Measurements from ENCODE around the gene FOXL1.

FOXL1 gene

DNA sequence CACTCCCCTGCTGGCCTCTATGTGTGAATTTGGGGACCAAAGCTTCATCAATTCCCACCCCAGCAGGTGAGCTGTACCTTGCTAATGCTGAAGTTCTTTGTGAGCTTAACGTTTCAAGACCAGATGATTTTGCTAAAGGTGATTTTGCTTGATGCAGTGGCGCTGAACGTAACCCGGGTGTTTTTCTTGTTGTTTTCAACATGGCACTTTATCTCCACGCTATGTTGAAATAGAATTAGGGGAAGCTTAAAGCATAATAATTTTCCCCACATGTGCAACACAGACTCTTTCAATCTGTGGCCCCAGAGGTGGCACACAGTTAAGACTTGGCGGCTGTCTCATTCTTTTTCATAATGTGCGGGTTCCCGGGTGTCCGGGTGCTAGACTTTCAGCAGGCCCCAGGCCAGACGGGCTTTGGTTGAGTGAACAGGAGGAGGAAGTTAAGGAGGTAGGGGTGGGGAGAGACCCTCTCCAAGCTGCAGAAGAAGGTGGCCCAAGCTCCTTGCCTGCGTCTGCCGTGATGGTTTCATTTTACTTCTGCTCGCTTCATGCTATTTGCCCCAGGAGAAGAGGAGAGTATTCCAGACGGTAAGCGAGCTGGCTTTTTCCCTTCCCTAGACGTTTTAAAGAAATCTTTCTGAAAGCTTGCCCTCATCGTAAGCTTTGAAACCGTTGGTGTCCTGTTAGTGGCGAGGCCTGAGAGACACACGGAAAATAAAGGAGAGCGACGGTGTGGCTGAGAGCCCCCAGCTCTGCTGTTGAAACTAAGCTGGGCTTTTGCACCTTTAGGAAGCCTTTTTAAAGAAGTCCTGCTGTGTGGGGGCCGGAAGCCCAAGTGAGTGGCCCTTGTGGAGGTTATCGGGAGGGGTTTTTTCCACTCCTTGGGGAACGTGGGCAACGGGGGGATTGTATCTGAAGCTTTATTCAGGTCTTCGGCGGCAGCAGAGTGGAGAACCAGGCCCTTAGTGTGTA, 7.5 kb upstream of the FOXL1 start:
- TF ChIP-seq SIN3A (IDR thresholded peaks at IDR 0.05; ENCODE audit: borderline replicate concordance, insufficient read depth, low read length) = no peak
- no peak for TF ChIP-seq REST (IDR thresholded peaks at IDR 0.05; ENCODE audit: insufficient read depth in 1 of 2, low read depth in 2 of 2, low read length in 2 of 2)
- no peak for TF ChIP-seq POLR2AphosphoS5 (IDR thresholded peaks at IDR 0.05; ENCODE audit: low read depth, low read length)
- TF ChIP-seq FOXP2 (optimal IDR thresholded peaks at IDR 0.05; ENCODE audit: borderline replicate concordance, extremely low read depth, extremely low read length, insufficient read depth) = no peak
- no peak for TF ChIP-seq TAF1 (IDR thresholded peaks at IDR 0.05; ENCODE audit: borderline replicate concordance, insufficient read depth, low read length)

- no peak for TF ChIP-seq REST (IDR thresholded peaks at IDR 0.05; ENCODE audit: insufficient read depth in 1 of 2, low read depth in 2 of 2, low read length in 2 of 2)
- no peak for TF ChIP-seq TAF1 (IDR thresholded peaks at IDR 0.05; ENCODE audit: borderline replicate concordance, insufficient read depth, low read length)
- TF ChIP-seq POLR2AphosphoS5 (IDR thresholded peaks at IDR 0.05; ENCODE audit: low read depth, low read length) = no peak
Observed at GRCh38 chr16:86571530-86571915, 6.8 kb upstream of the FOXL1 start.

- TF ChIP-seq REST (IDR thresholded peaks at IDR 0.05; ENCODE audit: insufficient read depth in 1 of 2, low read depth in 2 of 2, low read length in 2 of 2) (no peak), FOXP2 (optimal IDR thresholded peaks at IDR 0.05; ENCODE audit: borderline replicate concordance, extremely low read depth, extremely low read length, insufficient read depth) (no peak), SIN3A (IDR thresholded peaks at IDR 0.05; ENCODE audit: borderline replicate concordance, insufficient read depth, low read length) (no peak), TAF1 (IDR thresholded peaks at IDR 0.05; ENCODE audit: borderline replicate concordance, insufficient read depth, low read length) (no peak), POLR2AphosphoS5 (IDR thresholded peaks at IDR 0.05; ENCODE audit: low read depth, low read length) (no peak)
Observed at GRCh38 chr16:86572041-86572521, 6.3 kb upstream of the FOXL1 start.

- TF ChIP-seq REST (IDR thresholded peaks at IDR 0.05; ENCODE audit: insufficient read depth in 1 of 2, low read depth in 2 of 2, low read length in 2 of 2) (no peak), FOXP2 (optimal IDR thresholded peaks at IDR 0.05; ENCODE audit: borderline replicate concordance, extremely low read depth, extremely low read length, insufficient read depth) (no peak), SIN3A (IDR thresholded peaks at IDR 0.05; ENCODE audit: borderline replicate concordance, insufficient read depth, low read length) (no peak), TAF1 (IDR thresholded peaks at IDR 0.05; ENCODE audit: borderline replicate concordance, insufficient read depth, low read length) (no peak), POLR2AphosphoS5 (IDR thresholded peaks at IDR 0.05; ENCODE audit: low read depth, low read length) (no peak)
Observed at GRCh38 chr16:86572606-86573005, 5.7 kb upstream of the FOXL1 start.

Data from PFSK-1 (cell line).